Measurements from ENCODE around the gene SLAMF1.

Gene SLAMF1

GRCh38 chr1:160653620-160654016 is 6.8 kb upstream of the SLAMF1 start:
- TF ChIP-seq GATA3 (IDR thresholded peaks at IDR 0.05; ENCODE audit: low read depth, low read length) (no peak), GATA2 (IDR thresholded peaks at IDR 0.05; ENCODE audit: low read depth, low read length) (no peak)

GRCh38 chr1:160652924-160653619 is 6.2 kb upstream of the SLAMF1 start:
- TF ChIP-seq GATA2 (IDR thresholded peaks at IDR 0.05; ENCODE audit: low read depth, low read length) (no peak), GATA3 (IDR thresholded peaks at IDR 0.05; ENCODE audit: low read depth, low read length) (no peak)

- TF ChIP-seq GATA2 (IDR thresholded peaks at IDR 0.05; ENCODE audit: low read depth, low read length) (no peak), GATA3 (IDR thresholded peaks at IDR 0.05; ENCODE audit: low read depth, low read length) (no peak)
Observed at GRCh38 chr1:160651433-160652064, 4.7 kb upstream of the SLAMF1 start.

GRCh38 chr1:160647329-160647720 is 481 bp upstream of the SLAMF1 start:
- TF ChIP-seq GATA3 (IDR thresholded peaks at IDR 0.05; ENCODE audit: low read depth, low read length) (no peak), GATA2 (IDR thresholded peaks at IDR 0.05; ENCODE audit: low read depth, low read length) (no peak)

GRCh38 chr1:160646180-160646579 is 664 bp downstream of the SLAMF1 start:
- TF ChIP-seq GATA2 (IDR thresholded peaks at IDR 0.05; ENCODE audit: low read depth, low read length) (no peak), GATA3 (IDR thresholded peaks at IDR 0.05; ENCODE audit: low read depth, low read length) (no peak)

GRCh38 chr1:160645386-160646130 is 1.3 kb downstream of the SLAMF1 start:
- TF ChIP-seq GATA3 (IDR thresholded peaks at IDR 0.05; ENCODE audit: low read depth, low read length) (no peak), GATA2 (IDR thresholded peaks at IDR 0.05; ENCODE audit: low read depth, low read length) (no peak)

GRCh38 chr1:160644399-160644798 is 2.4 kb downstream of the SLAMF1 start:
- TF ChIP-seq GATA3 (IDR thresholded peaks at IDR 0.05; ENCODE audit: low read depth, low read length) = no peak
- TF ChIP-seq GATA2 (IDR thresholded peaks at IDR 0.05; ENCODE audit: low read depth, low read length) = no peak

GRCh38 chr1:160643138-160643537 is 3.7 kb downstream of the SLAMF1 start:
- TF ChIP-seq GATA3 (IDR thresholded peaks at IDR 0.05; ENCODE audit: low read depth, low read length) (no peak), GATA2 (IDR thresholded peaks at IDR 0.05; ENCODE audit: low read depth, low read length) (no peak)

GRCh38 chr1:160642281-160642644 is 4.6 kb downstream of the SLAMF1 start:
- TF ChIP-seq GATA2 (IDR thresholded peaks at IDR 0.05; ENCODE audit: low read depth, low read length) (no peak), GATA3 (IDR thresholded peaks at IDR 0.05; ENCODE audit: low read depth, low read length) (no peak)

- TF ChIP-seq GATA2 (IDR thresholded peaks at IDR 0.05; ENCODE audit: low read depth, low read length) (no peak), GATA3 (IDR thresholded peaks at IDR 0.05; ENCODE audit: low read depth, low read length) (no peak)
Observed at GRCh38 chr1:160641323-160642280, 5.2 kb downstream of the SLAMF1 start.

GRCh38 chr1:160640359-160641123 is 6.3 kb downstream of the SLAMF1 start:
- TF ChIP-seq GATA3 (IDR thresholded peaks at IDR 0.05; ENCODE audit: low read depth, low read length) = no peak
- TF ChIP-seq GATA2 (IDR thresholded peaks at IDR 0.05; ENCODE audit: low read depth, low read length) = no peak

GRCh38 chr1:160639652-160640051 is 7.2 kb downstream of the SLAMF1 start:
- no peak for TF ChIP-seq GATA2 (IDR thresholded peaks at IDR 0.05; ENCODE audit: low read depth, low read length)
- TF ChIP-seq GATA3 (IDR thresholded peaks at IDR 0.05; ENCODE audit: low read depth, low read length) = no peak

GRCh38 chr1:160638926-160639325 is 7.9 kb downstream of the SLAMF1 start:
- no peak for TF ChIP-seq GATA2 (IDR thresholded peaks at IDR 0.05; ENCODE audit: low read depth, low read length)
- no peak for TF ChIP-seq GATA3 (IDR thresholded peaks at IDR 0.05; ENCODE audit: low read depth, low read length)
